OCI-LY7 (cell line): Measurements from ENCODE around the gene MAP3K2. TPM values are rescaled to one million over a fixed set of nuclear protein-coding genes. Genes with fewer than 3 reads are reported as not detected.

Experiments
- BruUV-seq: library from RNA; stranded (reverse); fragments of 400-500 nt; replicated peaks from 2 replicates; lab custom pipeline; 2021; lab: Mats Ljungman, UMichigan
- CTCF ChIA-PET: fragments of 300-600 bp; sonication (Branson Sonifier 250); formaldehyde crosslinking; loops from one replicate; lab custom pipeline; 2022; ENCODE audit warnings: antibody characterized with exemption; ENCODE audit not compliant: unreplicated experiment; lab: Charles Lee
- POLR2A ChIA-PET: fragments of 300-600 bp; sonication (Branson Sonifier 250); formaldehyde crosslinking; loops from one replicate; lab custom pipeline; 2022; ENCODE audit warnings: antibody characterized with exemption; lab: Charles Lee
- DNase-seq: peaks from one replicate; pipeline ENCODE4 v3.0.0-alpha.2; 2015; ENCODE audit warnings: low spot score
- H2AFZ ChIP-seq: fragments of 200-600 bp; sonication (generic), shearing (Covaris generic); 2 replicates; pipeline ENCODE4 v1.6.1; 2014; ENCODE audit warnings: mild to moderate bottlenecking, antibody characterized with exemption, low read length, moderate library complexity
- H3K27ac ChIP-seq: fragments of 200-600 bp; sonication (generic); 2 replicates; pipeline ENCODE4 v1.5.1; 2014; ENCODE audit warnings: mixed run types, low read depth, mild to moderate bottlenecking, moderate library complexity, low read length, inconsistent platforms; ENCODE audit not compliant: poor library complexity, severe bottlenecking
- H3K36me3 ChIP-seq: fragments of 200-600 bp; sonication (generic); 2 replicates; pipeline ENCODE4 v1.6.1; 2014; ENCODE audit warnings: mild to moderate bottlenecking, antibody characterized with exemption, low read length, moderate library complexity, mixed read lengths; ENCODE audit not compliant: insufficient read depth
- H3K4me1 ChIP-seq: fragments of 200-600 bp; sonication (generic); 2 replicates; pipeline ENCODE4 v1.5.1; 2014; ENCODE audit warnings: mild to moderate bottlenecking, low read length; ENCODE audit not compliant: insufficient read depth, poor library complexity, severe bottlenecking
- H3K4me2 ChIP-seq: fragments of 200-600 bp; sonication (generic); 2 replicates; pipeline ENCODE4 v1.6.1; 2014; ENCODE audit warnings: mild to moderate bottlenecking, low read length
- H3K4me3 ChIP-seq: fragments of 200-600 bp; sonication (generic); 2 replicates; pipeline ENCODE4 v1.5.1; 2014; ENCODE audit warnings: mild to moderate bottlenecking, low read depth, low read length; ENCODE audit not compliant: poor library complexity, severe bottlenecking
- H3K79me2 ChIP-seq: fragments of 200-600 bp; sonication (generic); 2 replicates; pipeline ENCODE4 v1.6.1; 2016; ENCODE audit warnings: low read depth, mild to moderate bottlenecking, low read length, moderate library complexity, mixed read lengths; ENCODE audit not compliant: insufficient read depth
- H3K9me2 ChIP-seq: fragments of 200-600 bp; sonication (generic); 2 replicates; pipeline ENCODE4 v1.6.1; 2016; ENCODE audit warnings: mild to moderate bottlenecking, low read length, mixed read lengths; ENCODE audit not compliant: insufficient read depth
- H3K9me3 ChIP-seq: fragments of 200-600 bp; sonication (generic); 2 replicates; pipeline ENCODE4 v1.6.1; 2014; ENCODE audit warnings: mild to moderate bottlenecking, mixed run types, low read length, mixed read lengths
- H4K20me1 ChIP-seq: fragments of 200-600 bp; sonication (generic); 2 replicates; pipeline ENCODE4 v1.6.1; 2014; ENCODE audit warnings: mild to moderate bottlenecking, antibody characterized with exemption, low read length, moderate library complexity, mixed read lengths; ENCODE audit not compliant: insufficient read depth
- EZH2phosphoT487 ChIP-seq: fragments of 200-600 bp; sonication (generic); IDR thresholded peaks from 2 replicates; pipeline ENCODE4 v1.6.1; 2018; ENCODE audit warnings: low read depth, borderline replicate concordance, mild to moderate bottlenecking, mixed run types, antibody characterized with exemption, low read length, moderate library complexity, mixed read lengths
- intact Hi-C: fragments of 100-400 bp; cut with micrococcal nuclease; formaldehyde crosslinking; loops from one replicate; pipeline ENCODE4 v1.10.0; 2022; ENCODE audit not compliant: unreplicated experiment
- total RNA-seq, 2 experiments: library from RNA; depleted of rRNA in 1 of 2; stranded (reverse); fragments of >200 nt in 1 of 2; shearing (Covaris generic) in 1 of 2; gene quantifications; 2 replicates each; pipeline ENCODE4 v1.2.3, GENCODE V29; 2014 to 2022
- TF ChIP-seq, protein P1 (sequence below): fragments of 200-600 bp; sonication (generic); conservative IDR thresholded peaks from 2 replicates; pipeline ENCODE4 v1.5.1; 2014; ENCODE audit warnings: mild to moderate bottlenecking, antibody characterized with exemption, low read length, moderate library complexity, mixed read lengths

The MAP3K2 gene
- total RNA-seq, 2 experiments from 2014 or later: 33.2 to 52.5 TPM

DNA sequence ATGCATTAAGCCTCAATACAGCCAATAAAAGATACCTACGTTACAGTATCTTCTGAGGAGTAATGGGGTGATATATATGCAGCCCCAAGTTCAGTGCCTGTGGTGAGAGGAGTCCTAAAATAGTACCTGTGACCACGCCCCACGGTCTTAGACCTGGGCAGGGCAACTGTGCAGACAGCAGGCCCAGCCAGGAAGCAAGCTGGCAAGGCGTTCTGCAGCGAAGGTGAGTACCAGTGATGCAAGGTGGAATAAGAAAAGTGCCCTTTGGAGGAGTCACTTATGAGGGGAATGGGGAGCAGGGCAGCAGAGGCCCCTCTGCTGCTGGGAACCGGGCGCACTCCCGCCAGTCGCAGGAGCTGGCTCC lies 12.7 kb upstream of the MAP3K2 start:
- H3K4me1 ChIP-seq: peaks cover 35% of the 10 kb centered on the region
- no peaks in the 10 kb centered on the region for H3K9me2 ChIP-seq
- TF ChIP-seq EZH2phosphoT487: no peak
- TF ChIP-seq, protein P1, sequence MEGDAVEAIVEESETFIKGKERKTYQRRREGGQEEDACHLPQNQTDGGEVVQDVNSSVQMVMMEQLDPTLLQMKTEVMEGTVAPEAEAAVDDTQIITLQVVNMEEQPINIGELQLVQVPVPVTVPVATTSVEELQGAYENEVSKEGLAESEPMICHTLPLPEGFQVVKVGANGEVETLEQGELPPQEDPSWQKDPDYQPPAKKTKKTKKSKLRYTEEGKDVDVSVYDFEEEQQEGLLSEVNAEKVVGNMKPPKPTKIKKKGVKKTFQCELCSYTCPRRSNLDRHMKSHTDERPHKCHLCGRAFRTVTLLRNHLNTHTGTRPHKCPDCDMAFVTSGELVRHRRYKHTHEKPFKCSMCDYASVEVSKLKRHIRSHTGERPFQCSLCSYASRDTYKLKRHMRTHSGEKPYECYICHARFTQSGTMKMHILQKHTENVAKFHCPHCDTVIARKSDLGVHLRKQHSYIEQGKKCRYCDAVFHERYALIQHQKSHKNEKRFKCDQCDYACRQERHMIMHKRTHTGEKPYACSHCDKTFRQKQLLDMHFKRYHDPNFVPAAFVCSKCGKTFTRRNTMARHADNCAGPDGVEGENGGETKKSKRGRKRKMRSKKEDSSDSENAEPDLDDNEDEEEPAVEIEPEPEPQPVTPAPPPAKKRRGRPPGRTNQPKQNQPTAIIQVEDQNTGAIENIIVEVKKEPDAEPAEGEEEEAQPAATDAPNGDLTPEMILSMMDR: no peak
- ChIA-PET POLR2A (interaction anchor here (2.4 kb wide), 1 partner anchor 11 kb away, joined by 12 read pairs; the partner anchor contains the start of gene MAP3K2), CTCF (no interaction called here)
- H3K9me3 ChIP-seq: no peaks in the 10 kb centered on the region
- H3K79me2 ChIP-seq: no peaks in the 10 kb centered on the region
- H3K4me2 ChIP-seq: no peak overlapping the region
- no peak overlapping the region for H2AFZ ChIP-seq
- H3K27ac ChIP-seq: no peak overlapping the region
- intact Hi-C loops: no loop called here
- DNase-seq: no peak
- H4K20me1 ChIP-seq: no peaks in the 10 kb centered on the region
- BruUV-seq: no TSS peak
- H3K4me3 ChIP-seq: no peak overlapping the region
- no peaks in the 10 kb centered on the region for H3K36me3 ChIP-seq

DNA sequence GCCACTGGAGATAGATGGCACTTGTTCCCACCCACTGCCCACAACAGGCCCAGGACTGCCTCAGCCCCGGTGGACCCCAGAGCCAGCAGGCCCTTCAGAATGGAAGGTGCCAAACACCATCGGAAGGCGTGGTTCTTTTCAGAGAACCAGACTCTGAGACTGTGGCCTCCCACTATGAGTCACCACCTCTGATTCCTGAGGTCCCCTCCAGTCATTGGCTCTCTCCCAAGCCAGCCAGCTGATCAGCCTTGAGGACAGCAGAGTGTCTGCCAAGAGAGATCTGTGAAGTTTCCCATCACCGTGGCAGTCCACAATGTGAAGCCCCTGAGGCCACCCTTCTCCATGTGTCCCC lies 10.4 kb upstream of the MAP3K2 start:
- Histone ChIP-seq H3K27ac (no peak overlapping the region), H3K4me3 (no peak overlapping the region), H3K79me2 (no peaks in the 10 kb centered on the region), H3K4me2 (no peak overlapping the region), H3K9me3 (peaks cover 10% of the 10 kb centered on the region), H2AFZ (no peak overlapping the region), H3K4me1 (peaks cover 14% of the 10 kb centered on the region), H4K20me1 (no peaks in the 10 kb centered on the region), H3K36me3 (peaks cover 20% of the 10 kb centered on the region), H3K9me2 (no peaks in the 10 kb centered on the region)
- CTCF ChIA-PET: interaction anchor here (1.3 kb wide), 1 partner anchor 16 kb away, joined by 3 read pairs; no protein-coding TSS in a partner anchor
- intact Hi-C loops: no loop called here
- POLR2A ChIA-PET: interaction anchor here (0.6 to 2.4 kb wide), 4 partner anchors 8 to 63 kb away, joined by 3 to 12 read pairs (median 4); partner anchors contain the start of gene MAP3K2
- no TSS peak for BruUV-seq
- no peak for TF ChIP-seq EZH2phosphoT487
- DNase-seq: no peak

DNA sequence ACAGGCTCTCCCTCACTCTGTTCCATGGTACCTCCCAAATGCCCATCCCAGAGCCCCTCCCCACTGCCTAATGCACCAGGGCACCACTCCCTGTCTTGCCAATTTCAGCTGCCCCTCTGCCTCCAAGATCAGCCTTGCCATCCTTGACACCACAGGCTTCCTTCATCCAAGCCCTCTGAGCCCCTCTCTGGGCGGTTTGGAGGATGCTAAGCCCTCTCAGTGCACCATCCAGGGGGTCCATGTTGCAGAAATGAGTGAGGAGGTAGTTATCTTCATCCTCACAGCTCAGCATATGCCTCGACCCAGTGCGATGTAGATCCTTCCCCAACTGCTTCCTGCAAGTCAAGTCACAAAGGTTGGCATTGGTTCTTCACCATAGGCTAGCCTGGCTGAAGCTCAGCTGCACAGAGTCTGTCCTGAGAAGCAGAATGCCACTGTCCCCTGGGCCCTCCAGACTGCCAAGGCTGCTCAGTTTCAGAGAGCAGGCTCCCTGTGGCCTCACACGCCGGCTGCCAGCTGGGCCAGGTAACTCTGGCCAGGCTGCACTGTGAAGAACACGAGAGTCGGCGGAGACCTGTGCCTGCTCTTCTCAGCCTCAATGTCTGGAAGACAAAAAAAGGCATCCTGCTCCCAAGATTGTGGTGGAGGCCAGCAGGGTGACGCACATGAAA lies 9.9 kb upstream of the MAP3K2 start:
- H3K79me2 ChIP-seq: no peaks in the 10 kb centered on the region
- TF ChIP-seq, protein P1: no peak
- TF ChIP-seq EZH2phosphoT487: no peak
- no peak overlapping the region for H3K4me2 ChIP-seq
- intact Hi-C loops: no loop called here
- peaks cover 18% of the 10 kb centered on the region for H3K4me1 ChIP-seq
- ChIA-PET POLR2A (interaction anchor here (0.6 to 1.3 kb wide), 3 partner anchors 9 to 63 kb away, joined by 3 to 4 read pairs (median 3); no protein-coding TSS in a partner anchor), CTCF (no interaction called here)
- BruUV-seq: no TSS peak
- H4K20me1 ChIP-seq: no peaks in the 10 kb centered on the region
- peaks cover 10% of the 10 kb centered on the region for H3K9me3 ChIP-seq
- DNase-seq: no peak
- H3K9me2 ChIP-seq: no peaks in the 10 kb centered on the region
- no peak overlapping the region for H2AFZ ChIP-seq
- no peak overlapping the region for H3K4me3 ChIP-seq
- H3K36me3 ChIP-seq: peaks cover 25% of the 10 kb centered on the region
- no peak overlapping the region for H3K27ac ChIP-seq
